Right hindlimb (tissue), 1 donor: ENCODE measurements around the gene DCC.

Experiments
- DNase-seq: peaks from one replicate; pipeline ENCODE4 v3.0.0-alpha.2; 2018

DCC gene

GRCh38 chr18:52715421-52715820 lies 375.4 kb downstream of the DCC start:
- no peak for DNase-seq

GRCh38 chr18:52715991-52716390 lies 376.0 kb downstream of the DCC start:
- no peak for DNase-seq

- DNase-seq, result peak; percentile 27
Observed at GRCh38 chr18:52716973-52717372, 377.0 kb downstream of the DCC start.

- DNase-seq, result no peak
Observed at GRCh38 chr18:52722904-52723303, 382.9 kb downstream of the DCC start.

- DNase-seq, result no peak
Observed at GRCh38 chr18:52723550-52723970, 383.6 kb downstream of the DCC start.

DNA sequence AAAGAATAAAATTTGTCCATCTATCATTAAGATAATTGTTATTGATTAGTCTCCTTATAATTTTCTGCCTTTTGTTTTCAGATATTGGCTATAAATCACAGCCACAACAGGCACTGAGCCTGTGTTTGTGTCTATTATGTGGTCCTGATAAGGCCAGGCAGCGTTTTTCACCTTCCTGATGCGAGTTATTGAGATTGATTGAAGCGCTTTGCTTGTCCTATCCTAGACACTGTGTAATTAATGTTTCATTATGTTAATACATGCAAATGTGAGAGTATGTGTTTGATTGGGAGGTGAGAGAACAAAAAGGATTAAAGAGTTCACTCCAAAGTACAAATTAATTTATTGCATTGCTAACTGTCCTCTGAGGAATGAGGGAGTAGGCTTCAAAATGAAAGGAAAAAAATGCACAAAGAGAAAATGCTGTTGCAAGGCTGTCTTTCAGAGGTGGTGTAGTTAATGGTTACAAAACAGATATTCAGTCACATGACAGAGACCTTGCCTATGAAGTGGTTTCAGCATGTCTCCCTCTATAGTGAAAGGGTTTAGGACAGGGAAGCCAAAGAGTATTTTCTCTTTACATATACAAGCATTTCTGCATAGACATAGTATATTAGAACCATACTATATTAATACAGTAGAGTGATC lies 391.1 kb downstream of the DCC start:
- no peak for DNase-seq

GRCh38 chr18:52738946-52739345 lies 398.9 kb downstream of the DCC start:
- DNase-seq, result no peak

- DNase-seq, result no peak
Observed at GRCh38 chr18:52746986-52747385, 407.0 kb downstream of the DCC start.

- no peak for DNase-seq
Observed at GRCh38 chr18:52747869-52748268, 407.9 kb downstream of the DCC start.

- DNase-seq, result no peak
Observed at GRCh38 chr18:52748343-52748742, 408.3 kb downstream of the DCC start.

- no peak for DNase-seq
Observed at GRCh38 chr18:52749542-52749941, 409.5 kb downstream of the DCC start.

DNA sequence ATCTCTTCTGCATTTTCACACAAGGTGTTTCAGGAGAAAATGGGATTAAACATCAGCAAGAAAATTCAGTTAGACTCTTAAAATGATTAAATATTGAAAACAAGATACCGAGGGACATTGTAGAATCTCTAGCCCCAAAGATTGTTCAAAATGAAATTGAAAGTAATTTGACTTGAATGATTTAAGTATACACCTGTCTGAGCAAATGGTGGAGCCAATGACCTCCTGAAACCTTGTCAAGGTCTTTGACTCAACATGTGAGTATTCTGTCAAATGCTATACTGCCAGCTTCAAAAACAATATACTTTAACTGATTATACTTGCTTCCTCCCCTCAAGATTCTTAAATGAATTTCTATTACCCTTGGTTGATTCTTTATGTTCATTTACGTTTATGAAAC lies 411.0 kb downstream of the DCC start:
- no peak for DNase-seq

GRCh38 chr18:52764316-52764715 lies 424.3 kb downstream of the DCC start:
- no peak for DNase-seq

GRCh38 chr18:52766002-52766545 lies 426.1 kb downstream of the DCC start:
- DNase-seq, result no peak

GRCh38 chr18:52781113-52781512 lies 441.1 kb downstream of the DCC start:
- DNase-seq, result no peak

- DNase-seq, result no peak
Observed at GRCh38 chr18:52791321-52791720, 451.3 kb downstream of the DCC start.

GRCh38 chr18:52812834-52813233 lies 472.8 kb downstream of the DCC start:
- DNase-seq, result no peak

- DNase-seq, result no peak
Observed at GRCh38 chr18:52813635-52814416, 473.8 kb downstream of the DCC start.

DNA sequence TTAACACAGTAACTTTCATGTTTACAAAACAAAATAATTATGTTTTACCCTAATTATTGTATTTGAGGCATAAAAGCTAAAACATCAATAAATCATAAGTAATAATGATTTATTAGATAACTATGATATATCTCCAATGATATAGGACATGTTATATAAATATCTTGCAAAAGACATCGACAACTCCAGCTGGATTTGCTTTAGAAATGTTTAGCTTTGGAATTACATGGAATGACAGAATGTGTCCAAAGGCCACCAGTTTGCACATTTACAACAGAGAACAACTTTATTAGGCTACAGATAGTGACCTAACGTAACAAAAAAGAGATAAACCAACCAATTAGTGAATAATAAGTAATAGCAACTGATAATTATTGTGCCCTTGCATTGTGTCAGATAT lies 475.7 kb downstream of the DCC start:
- no peak for DNase-seq

DNA sequence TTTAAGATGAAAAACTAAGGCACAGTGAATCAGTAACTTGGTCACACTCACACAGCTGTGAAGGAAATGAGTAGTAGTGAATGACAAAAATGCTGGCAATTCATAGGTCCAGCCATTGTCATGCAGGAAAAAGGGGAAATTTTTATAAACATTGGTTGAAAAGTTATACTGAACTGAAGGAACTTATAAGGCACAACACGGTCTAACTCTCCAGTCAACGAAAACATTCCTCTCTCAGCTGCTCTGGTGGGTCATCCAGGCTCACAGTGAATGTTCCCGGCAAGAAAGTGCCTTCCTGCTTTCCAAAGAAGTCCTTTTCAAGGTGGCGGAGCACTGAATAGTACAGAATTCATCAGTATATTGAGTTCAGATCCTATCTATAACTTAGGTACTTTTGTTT lies 476.1 kb downstream of the DCC start:
- DNase-seq, result no peak

DNA sequence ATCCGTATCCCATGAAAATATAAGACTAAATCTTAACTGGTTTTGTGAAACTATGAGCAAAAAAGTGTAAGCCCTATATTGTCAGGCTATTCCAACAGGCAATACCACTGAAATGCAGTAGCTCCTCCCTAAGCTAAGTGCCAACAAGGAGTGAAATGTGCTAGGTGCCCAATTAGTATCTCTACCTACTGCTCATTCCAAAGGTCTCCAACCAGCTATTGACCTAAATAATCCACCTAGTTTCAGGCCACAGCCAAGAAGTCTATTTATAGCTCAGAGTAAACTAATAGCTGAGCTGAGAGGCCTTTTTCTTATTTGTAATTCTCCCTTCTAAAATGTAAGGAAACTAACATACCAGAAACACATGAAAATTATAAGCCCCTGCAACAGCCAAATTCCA lies 482.2 kb downstream of the DCC start:
- DNase-seq, result no peak

DNA sequence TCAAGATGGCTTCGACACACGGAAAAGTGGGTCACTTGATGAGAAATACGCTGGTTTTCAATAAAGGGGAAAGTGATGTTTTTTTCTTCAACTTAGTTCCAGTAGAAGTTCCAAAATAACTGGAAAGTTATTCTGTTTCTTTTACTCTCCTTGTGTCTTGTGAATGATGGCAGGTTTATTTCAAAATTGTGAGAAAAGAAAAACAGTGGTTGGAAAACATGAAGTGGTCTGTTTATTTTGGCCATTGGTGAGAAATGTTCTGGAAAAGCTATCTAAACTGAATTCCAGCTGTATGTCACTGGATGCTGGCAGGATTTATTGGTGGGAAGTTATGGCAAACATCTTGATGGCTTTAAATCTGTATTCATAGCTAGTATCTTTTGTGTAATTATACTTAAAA lies 484.1 kb downstream of the DCC start:
- no peak for DNase-seq

DNA sequence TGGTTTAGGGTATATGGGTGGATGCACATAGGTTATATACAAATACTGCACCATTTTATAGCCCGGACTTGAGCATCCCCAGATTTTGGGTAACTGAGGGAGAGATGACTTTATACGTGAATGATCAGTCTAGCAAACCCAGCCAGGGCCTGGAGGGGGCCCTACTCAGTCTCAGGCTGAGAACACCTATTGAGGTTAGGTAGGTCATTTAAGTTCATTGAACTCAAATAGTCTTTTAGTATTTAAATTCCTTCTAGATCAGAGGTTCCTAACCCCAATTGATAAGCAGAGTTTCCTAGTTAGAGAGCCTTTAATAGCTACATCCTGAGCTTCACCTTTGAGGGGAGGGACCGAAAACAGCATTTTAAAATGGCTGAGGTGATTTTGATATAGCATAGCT lies 487.0 kb downstream of the DCC start:
- no peak for DNase-seq

GRCh38 chr18:52829320-52829719 lies 489.3 kb downstream of the DCC start:
- no peak for DNase-seq
